ENCODE data around the gene KRTAP5-9.

Gene KRTAP5-9

DNA sequence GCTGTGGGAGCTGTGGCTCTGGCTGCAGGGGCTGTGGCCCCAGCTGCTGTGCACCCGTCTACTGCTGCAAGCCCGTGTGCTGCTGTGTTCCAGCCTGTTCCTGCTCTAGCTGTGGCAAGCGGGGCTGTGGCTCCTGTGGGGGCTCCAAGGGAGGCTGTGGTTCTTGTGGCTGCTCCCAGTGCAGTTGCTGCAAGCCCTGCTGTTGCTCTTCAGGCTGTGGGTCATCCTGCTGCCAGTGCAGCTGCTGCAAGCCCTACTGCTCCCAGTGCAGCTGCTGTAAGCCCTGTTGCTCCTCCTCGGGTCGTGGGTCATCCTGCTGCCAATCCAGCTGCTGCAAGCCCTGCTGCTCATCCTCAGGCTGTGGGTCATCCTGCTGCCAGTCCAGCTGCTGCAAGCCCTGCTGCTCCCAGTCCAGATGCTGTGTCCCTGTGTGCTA, 514 bp downstream of the KRTAP5-9 start:
- no peaks in the 10 kb centered on the region for H3K36me3 ChIP-seq (ENCODE audit: control insufficient read depth, low read depth, low read length)
- no peaks in the 10 kb centered on the region for H3K27me3 ChIP-seq (ENCODE audit: control insufficient read depth, insufficient read depth, low read length)
- no peaks in the 10 kb centered on the region for H3K9me3 ChIP-seq (ENCODE audit: control insufficient read depth, low read depth, low read length)
- no peak overlapping the region for H3K27ac ChIP-seq (ENCODE audit: low read length)
- H3K9ac ChIP-seq (ENCODE audit: low read length): no peak overlapping the region
- no peak overlapping the region for H3K4me3 ChIP-seq (ENCODE audit: low read length)
- no peaks in the 10 kb centered on the region for H3K4me1 ChIP-seq (ENCODE audit: control insufficient read depth, low read depth, low read length)

GRCh38 chr11:71551711-71552110, 3.5 kb downstream of the KRTAP5-9 start:
- no peak overlapping the region for H3K4me3 ChIP-seq (ENCODE audit: low read length)
- no peaks in the 10 kb centered on the region for H3K9me3 ChIP-seq (ENCODE audit: control insufficient read depth, low read depth, low read length)
- H3K36me3 ChIP-seq (ENCODE audit: control insufficient read depth, low read depth, low read length): no peaks in the 10 kb centered on the region
- no peaks in the 10 kb centered on the region for H3K27me3 ChIP-seq (ENCODE audit: control insufficient read depth, insufficient read depth, low read length)
- H3K4me1 ChIP-seq (ENCODE audit: control insufficient read depth, low read depth, low read length): no peaks in the 10 kb centered on the region
- H3K27ac ChIP-seq (ENCODE audit: low read length): no peak overlapping the region
- no peak overlapping the region for H3K9ac ChIP-seq (ENCODE audit: low read length)

DNA sequence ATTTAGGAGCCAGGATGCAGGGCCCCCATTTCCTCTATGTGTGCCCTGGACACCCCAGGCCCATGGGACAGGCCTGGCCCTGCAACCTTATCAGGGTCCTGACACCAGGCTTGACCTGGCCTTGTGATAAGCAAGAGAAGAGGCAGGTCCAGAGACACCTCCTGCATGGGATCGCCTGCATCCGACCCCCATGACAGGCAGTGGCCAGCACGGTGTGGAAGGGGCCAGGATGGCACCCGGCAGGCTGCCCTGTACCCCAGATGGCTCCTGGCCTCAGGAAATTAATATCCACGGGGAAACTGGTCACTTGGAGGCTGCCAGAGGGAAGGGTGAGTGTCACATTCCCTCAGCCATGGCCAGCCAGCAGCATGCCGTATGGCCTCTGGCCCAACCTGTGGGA, 6.8 kb downstream of the KRTAP5-9 start:
- no peak overlapping the region for H3K27ac ChIP-seq (ENCODE audit: low read length)
- no peak overlapping the region for H3K4me3 ChIP-seq (ENCODE audit: low read length)
- H3K36me3 ChIP-seq (ENCODE audit: control insufficient read depth, low read depth, low read length): no peaks in the 10 kb centered on the region
- H3K4me1 ChIP-seq (ENCODE audit: control insufficient read depth, low read depth, low read length): no peaks in the 10 kb centered on the region
- H3K9ac ChIP-seq (ENCODE audit: low read length): no peak overlapping the region
- H3K9me3 ChIP-seq (ENCODE audit: control insufficient read depth, low read depth, low read length): peaks cover 5% of the 10 kb centered on the region
- no peaks in the 10 kb centered on the region for H3K27me3 ChIP-seq (ENCODE audit: control insufficient read depth, insufficient read depth, low read length)

- H3K36me3 ChIP-seq (ENCODE audit: control insufficient read depth, low read depth, low read length): no peaks in the 10 kb centered on the region
- H3K27ac ChIP-seq (ENCODE audit: low read length): no peak overlapping the region
- peaks cover 5% of the 10 kb centered on the region for H3K9me3 ChIP-seq (ENCODE audit: control insufficient read depth, low read depth, low read length)
- no peaks in the 10 kb centered on the region for H3K27me3 ChIP-seq (ENCODE audit: control insufficient read depth, insufficient read depth, low read length)
- H3K4me3 ChIP-seq (ENCODE audit: low read length): no peak overlapping the region
- no peak overlapping the region for H3K9ac ChIP-seq (ENCODE audit: low read length)
- H3K4me1 ChIP-seq (ENCODE audit: control insufficient read depth, low read depth, low read length): no peaks in the 10 kb centered on the region
Observed at GRCh38 chr11:71555508-71555907, 7.3 kb downstream of the KRTAP5-9 start.

GRCh38 chr11:71556018-71556417, 7.8 kb downstream of the KRTAP5-9 start:
- no peaks in the 10 kb centered on the region for H3K36me3 ChIP-seq (ENCODE audit: control insufficient read depth, low read depth, low read length)
- no peak overlapping the region for H3K9ac ChIP-seq (ENCODE audit: low read length)
- H3K27ac ChIP-seq (ENCODE audit: low read length): no peak overlapping the region
- H3K4me3 ChIP-seq (ENCODE audit: low read length): no peak overlapping the region
- H3K9me3 ChIP-seq (ENCODE audit: control insufficient read depth, low read depth, low read length): peaks cover 5% of the 10 kb centered on the region
- no peaks in the 10 kb centered on the region for H3K4me1 ChIP-seq (ENCODE audit: control insufficient read depth, low read depth, low read length)
- no peaks in the 10 kb centered on the region for H3K27me3 ChIP-seq (ENCODE audit: control insufficient read depth, insufficient read depth, low read length)

GRCh38 chr11:71557257-71557656, 9.0 kb downstream of the KRTAP5-9 start:
- Histone ChIP-seq H3K4me1 (ENCODE audit: control insufficient read depth, low read depth, low read length) (no peaks in the 10 kb centered on the region), H3K36me3 (ENCODE audit: control insufficient read depth, low read depth, low read length) (no peaks in the 10 kb centered on the region), H3K27me3 (ENCODE audit: control insufficient read depth, insufficient read depth, low read length) (no peaks in the 10 kb centered on the region), H3K27ac (ENCODE audit: low read length) (no peak overlapping the region), H3K4me3 (ENCODE audit: low read length) (no peak overlapping the region), H3K9me3 (ENCODE audit: control insufficient read depth, low read depth, low read length) (peaks cover 5% of the 10 kb centered on the region), H3K9ac (ENCODE audit: low read length) (no peak overlapping the region)

GRCh38 chr11:71558996-71559395, 10.8 kb downstream of the KRTAP5-9 start:
- H3K9me3 ChIP-seq (ENCODE audit: control insufficient read depth, low read depth, low read length): peaks cover 5% of the 10 kb centered on the region
- no peaks in the 10 kb centered on the region for H3K27me3 ChIP-seq (ENCODE audit: control insufficient read depth, insufficient read depth, low read length)
- H3K36me3 ChIP-seq (ENCODE audit: control insufficient read depth, low read depth, low read length): no peaks in the 10 kb centered on the region
- peaks cover 2% of the 10 kb centered on the region for H3K4me1 ChIP-seq (ENCODE audit: control insufficient read depth, low read depth, low read length)
- no peak overlapping the region for H3K4me3 ChIP-seq (ENCODE audit: low read length)
- no peak overlapping the region for H3K27ac ChIP-seq (ENCODE audit: low read length)
- no peak overlapping the region for H3K9ac ChIP-seq (ENCODE audit: low read length)

DNA sequence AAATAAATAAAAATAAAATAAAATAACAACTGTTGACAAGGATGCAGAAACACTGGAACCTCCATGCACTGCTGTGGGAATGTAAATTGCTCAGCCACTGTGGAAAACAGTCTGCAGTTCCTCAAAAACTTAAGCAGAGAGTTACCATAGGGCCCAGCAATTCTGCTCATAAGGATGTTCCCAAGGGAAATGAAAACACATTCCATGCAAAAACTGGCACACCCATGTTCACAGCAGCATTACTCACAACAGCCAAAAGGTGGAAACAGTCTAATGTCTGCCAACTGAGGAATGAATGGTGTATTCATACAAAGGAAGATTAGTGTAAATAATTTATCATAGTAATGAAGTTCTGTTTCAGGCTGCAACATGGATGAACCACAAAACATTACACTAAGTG, 13.9 kb downstream of the KRTAP5-9 start:
- Histone ChIP-seq H3K27me3 (ENCODE audit: control insufficient read depth, insufficient read depth, low read length) (no peaks in the 10 kb centered on the region), H3K27ac (ENCODE audit: low read length) (no peak overlapping the region), H3K9ac (ENCODE audit: low read length) (no peak overlapping the region)

GRCh38 chr11:71563406-71563805, 15.2 kb downstream of the KRTAP5-9 start:
- peaks cover under 1% of the 10 kb centered on the region for H3K9me3 ChIP-seq (ENCODE audit: control insufficient read depth, low read depth, low read length)

More for the DNA sequence above, 13.9 kb downstream of the KRTAP5-9 start:
- peaks cover 5% of the 10 kb centered on the region for H3K9me3 ChIP-seq (ENCODE audit: control insufficient read depth, low read depth, low read length)
- no peaks in the 10 kb centered on the region for H3K36me3 ChIP-seq (ENCODE audit: control insufficient read depth, low read depth, low read length)
- H3K4me3 ChIP-seq (ENCODE audit: low read length): no peak overlapping the region
- H3K4me1 ChIP-seq (ENCODE audit: control insufficient read depth, low read depth, low read length): peaks cover 6% of the 10 kb centered on the region

DNA sequence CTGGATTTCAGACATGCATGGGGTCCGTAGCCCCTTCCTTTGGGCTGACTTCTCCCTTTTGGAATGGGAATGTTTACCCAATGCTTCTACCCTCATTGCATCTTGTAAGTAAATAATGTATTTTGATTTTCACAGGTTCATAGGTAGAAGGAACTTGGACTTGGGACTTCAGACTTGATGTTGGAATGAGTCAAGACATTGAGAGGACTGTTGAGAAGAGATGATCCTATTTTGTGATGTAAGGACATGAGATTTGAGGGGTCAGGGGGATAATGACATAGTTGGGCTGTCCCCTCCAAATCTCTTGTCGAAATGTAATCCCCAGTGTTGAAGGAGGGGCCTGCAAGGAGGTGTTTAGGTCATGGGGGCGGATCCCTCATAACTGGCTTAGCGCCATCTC, 16.2 kb downstream of the KRTAP5-9 start:
- no peaks in the 10 kb centered on the region for H3K36me3 ChIP-seq (ENCODE audit: control insufficient read depth, low read depth, low read length)
- H3K27me3 ChIP-seq (ENCODE audit: control insufficient read depth, insufficient read depth, low read length): no peaks in the 10 kb centered on the region
- no peak overlapping the region for H3K27ac ChIP-seq (ENCODE audit: low read length)
- no peaks in the 10 kb centered on the region for H3K9me3 ChIP-seq (ENCODE audit: control insufficient read depth, low read depth, low read length)
- H3K4me1 ChIP-seq (ENCODE audit: control insufficient read depth, low read depth, low read length): peaks cover 6% of the 10 kb centered on the region
- no peak overlapping the region for H3K9ac ChIP-seq (ENCODE audit: low read length)
- no peak overlapping the region for H3K4me3 ChIP-seq (ENCODE audit: low read length)

More at GRCh38 chr11:71563406-71563805, 15.2 kb downstream of the KRTAP5-9 start:
- Histone ChIP-seq H3K9ac (ENCODE audit: low read length) (no peak overlapping the region), H3K36me3 (ENCODE audit: control insufficient read depth, low read depth, low read length) (no peaks in the 10 kb centered on the region), H3K27ac (ENCODE audit: low read length) (no peak overlapping the region), H3K4me3 (ENCODE audit: low read length) (no peak overlapping the region), H3K4me1 (ENCODE audit: control insufficient read depth, low read depth, low read length) (peaks cover 6% of the 10 kb centered on the region), H3K27me3 (ENCODE audit: control insufficient read depth, insufficient read depth, low read length) (no peaks in the 10 kb centered on the region)

GRCh38 chr11:71565263-71565662, 17.0 kb downstream of the KRTAP5-9 start, which contains the start of gene KRTAP5-10:
TSS of gene KRTAP5-10 (plus strand) at chr11:71565563. CDS start at chr11:71565588, 25 bp downstream.
- H3K9ac ChIP-seq (ENCODE audit: low read length): no peak within 1 kb of the TSS
- H3K9me3 ChIP-seq (ENCODE audit: control insufficient read depth, low read depth, low read length): no peaks in the 10 kb centered on the region
- H3K4me3 ChIP-seq (ENCODE audit: low read length): no peak within 1 kb of the TSS
- H3K27ac ChIP-seq (ENCODE audit: low read length): no peak within 1 kb of the TSS
- no peaks in the 10 kb centered on the region for H3K36me3 ChIP-seq (ENCODE audit: control insufficient read depth, low read depth, low read length)
- no peaks in the 10 kb centered on the region for H3K27me3 ChIP-seq (ENCODE audit: control insufficient read depth, insufficient read depth, low read length)
- peaks cover 6% of the 10 kb centered on the region for H3K4me1 ChIP-seq (ENCODE audit: control insufficient read depth, low read depth, low read length)

GRCh38 chr11:71566081-71566620, 17.9 kb downstream of the KRTAP5-9 start:
- no peaks in the 10 kb centered on the region for H3K36me3 ChIP-seq (ENCODE audit: control insufficient read depth, low read depth, low read length)
- H3K27me3 ChIP-seq (ENCODE audit: control insufficient read depth, insufficient read depth, low read length): no peaks in the 10 kb centered on the region
- no peak overlapping the region for H3K9ac ChIP-seq (ENCODE audit: low read length)
- H3K27ac ChIP-seq (ENCODE audit: low read length): no peak overlapping the region
- no peaks in the 10 kb centered on the region for H3K9me3 ChIP-seq (ENCODE audit: control insufficient read depth, low read depth, low read length)
- H3K4me1 ChIP-seq (ENCODE audit: control insufficient read depth, low read depth, low read length): peaks cover 6% of the 10 kb centered on the region
- no peak overlapping the region for H3K4me3 ChIP-seq (ENCODE audit: low read length)
